Stomach smooth muscle (tissue), 2 donors: Measurements from ENCODE around the gene CTSC.

Experiments
- H3K27ac ChIP-seq: one replicate; pipeline ENCODE4 v1.7.0; 2013; ENCODE audit warnings: mild to moderate bottlenecking, low read length, inconsistent platforms
- H3K27me3 ChIP-seq, 2 donors: one replicate each; pipeline ENCODE4 v1.7.0; 2013; ENCODE audit warnings: low read length in 2 of 2; ENCODE audit not compliant: insufficient read depth in 2 of 2, control insufficient read depth in 1 of 2
- H3K36me3 ChIP-seq, 2 donors: one replicate each; pipeline ENCODE4 v1.7.0; 2013; ENCODE audit warnings: low read length in 2 of 2; ENCODE audit not compliant: control insufficient read depth in 2 of 2, insufficient read depth in 2 of 2
- H3K4me1 ChIP-seq: one replicate; pipeline ENCODE4 v1.7.0; 2013; ENCODE audit warnings: low read length; ENCODE audit not compliant: control insufficient read depth, insufficient read depth
- H3K4me3 ChIP-seq, 2 donors: one replicate each; pipeline ENCODE4 v1.7.0; 2013; ENCODE audit warnings: low read length in 2 of 2
- H3K9ac ChIP-seq, 2 donors: one replicate each; pipeline ENCODE4 v1.7.0; 2013; ENCODE audit warnings: low read length in 2 of 2, mild to moderate bottlenecking in 1 of 2
- H3K9me3 ChIP-seq, 2 donors: one replicate each; pipeline ENCODE4 v1.7.0; 2013; ENCODE audit warnings: low read length in 2 of 2; ENCODE audit not compliant: control insufficient read depth in 2 of 2
- donor health status: healthy.
- donor health status: Pancreatic carcinoma.

The CTSC gene

DNA sequence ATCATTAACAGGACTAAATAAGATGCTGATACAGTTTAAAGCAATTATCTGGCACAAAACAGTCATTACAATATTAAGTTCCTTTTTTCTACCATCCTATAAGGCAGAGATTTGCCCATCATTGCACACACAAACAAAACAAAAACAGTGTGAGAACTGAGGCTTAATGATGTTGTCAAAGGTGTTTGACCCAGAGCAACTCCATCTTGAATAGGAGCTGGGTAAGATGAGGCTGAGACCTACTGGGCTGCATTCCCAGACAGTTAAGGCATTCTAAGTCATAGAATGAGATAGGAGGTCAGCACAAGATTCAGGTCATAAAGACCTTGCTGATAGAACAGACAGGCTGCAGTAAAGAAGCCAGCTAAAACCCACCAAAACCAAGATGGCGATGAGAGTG is 33.2 kb downstream of the CTSC start:
- H3K27me3 ChIP-seq, result no peaks in the 10 kb centered on the region
- no peak overlapping the region for H3K4me3 ChIP-seq
- no peaks in the 10 kb centered on the region for H3K9me3 ChIP-seq
- no peaks in the 10 kb centered on the region for H3K36me3 ChIP-seq
- no peak overlapping the region for H3K9ac ChIP-seq
- no peaks in the 10 kb centered on the region for H3K4me1 ChIP-seq
- no peak overlapping the region for H3K27ac ChIP-seq

DNA sequence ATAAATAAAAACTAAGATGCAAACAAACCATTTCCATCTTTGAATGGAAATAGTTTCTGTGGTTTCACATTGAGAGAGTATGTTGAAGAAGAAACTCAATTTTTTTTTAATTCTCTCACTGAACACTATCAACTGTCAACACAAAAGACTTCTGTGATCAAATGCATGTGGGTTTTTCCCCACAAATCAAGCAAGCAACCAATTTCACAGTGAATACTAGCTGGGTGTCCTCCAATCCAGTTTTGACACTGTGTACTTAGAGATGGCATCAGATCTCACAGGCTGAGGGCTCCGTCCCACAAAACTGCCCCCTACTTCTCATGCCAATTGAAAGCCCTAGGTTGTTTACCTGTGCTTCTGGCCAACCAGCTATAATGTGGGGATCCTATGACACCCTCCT is 34.5 kb downstream of the CTSC start:
- Histone ChIP-seq H3K4me1 (no peaks in the 10 kb centered on the region), H3K27ac (no peak overlapping the region), H3K36me3 (no peaks in the 10 kb centered on the region), H3K27me3 (no peaks in the 10 kb centered on the region), H3K9me3 (no peaks in the 10 kb centered on the region), H3K9ac (no peak overlapping the region), H3K4me3 (no peak overlapping the region)

DNA sequence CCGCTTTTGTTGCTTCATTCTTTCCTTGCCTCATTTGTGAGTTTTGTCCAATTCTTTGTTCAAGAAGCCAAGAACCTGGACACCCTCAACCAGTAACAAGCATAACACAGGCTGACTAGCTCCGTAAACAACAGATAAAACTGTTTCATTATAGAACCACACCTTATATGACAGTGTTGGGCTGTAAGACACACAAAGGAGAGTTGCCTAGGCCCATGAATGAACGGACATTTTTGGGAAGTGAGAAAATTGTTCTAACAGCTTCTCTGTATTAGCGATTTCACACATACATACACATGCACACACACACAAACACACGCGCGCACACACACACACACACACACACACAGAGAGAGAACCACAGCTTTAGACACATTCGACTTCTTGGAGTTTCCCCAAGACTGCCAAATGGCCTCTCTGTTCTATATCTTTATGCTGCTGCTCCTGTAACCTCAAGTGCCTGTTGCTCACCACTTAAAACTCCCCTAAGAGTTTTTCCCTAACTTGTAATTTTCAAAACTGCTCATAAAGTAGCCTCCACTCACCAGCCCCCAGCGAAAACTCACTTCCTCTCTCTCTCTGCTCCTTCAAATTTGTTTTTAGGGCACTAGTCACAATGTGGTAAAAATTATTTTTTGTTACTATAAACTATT is 35.9 kb downstream of the CTSC start:
- Histone ChIP-seq H3K9me3 (no peaks in the 10 kb centered on the region), H3K4me1 (no peaks in the 10 kb centered on the region), H3K27me3 (no peaks in the 10 kb centered on the region), H3K27ac (peak overlapping the region; percentile 61), H3K4me3 (peak overlapping the region in 1 of 2 donors; percentile 17), H3K36me3 (no peaks in the 10 kb centered on the region), H3K9ac (no peak overlapping the region)

DNA sequence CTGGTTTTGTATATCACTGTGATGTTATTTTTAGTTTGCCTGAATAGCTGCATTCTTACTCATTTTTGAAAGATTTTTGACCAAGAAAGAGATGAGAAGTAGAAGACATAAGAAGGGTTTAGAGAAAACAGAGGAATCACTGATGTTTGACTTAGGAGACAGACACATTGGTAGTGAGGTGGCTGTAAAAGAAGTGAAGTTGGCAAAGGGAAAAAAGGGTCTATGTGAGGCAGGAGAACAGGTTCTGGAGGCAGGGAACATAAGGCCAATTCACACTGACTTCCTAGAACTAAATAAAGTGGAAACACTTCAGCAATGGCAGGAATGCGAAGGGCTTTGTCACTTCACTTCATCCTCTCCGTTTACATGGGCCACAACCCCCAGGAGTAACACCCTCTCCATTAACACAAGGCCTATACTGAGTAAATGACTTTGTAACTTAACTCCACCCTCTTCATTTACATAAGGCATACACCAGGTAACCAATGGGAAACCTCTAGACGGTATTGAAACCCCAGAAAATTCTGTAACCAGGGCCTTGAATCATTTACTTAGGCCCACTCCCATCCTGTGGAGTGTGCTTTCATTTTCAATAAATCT is 36.5 kb downstream of the CTSC start:
- Histone ChIP-seq H3K4me1 (no peaks in the 10 kb centered on the region), H3K27me3 (no peaks in the 10 kb centered on the region), H3K36me3 (no peaks in the 10 kb centered on the region), H3K27ac (peak overlapping the region; percentile 61), H3K4me3 (peak overlapping the region in 1 of 2 donors; percentile 17), H3K9ac (no peak overlapping the region), H3K9me3 (no peaks in the 10 kb centered on the region)

DNA sequence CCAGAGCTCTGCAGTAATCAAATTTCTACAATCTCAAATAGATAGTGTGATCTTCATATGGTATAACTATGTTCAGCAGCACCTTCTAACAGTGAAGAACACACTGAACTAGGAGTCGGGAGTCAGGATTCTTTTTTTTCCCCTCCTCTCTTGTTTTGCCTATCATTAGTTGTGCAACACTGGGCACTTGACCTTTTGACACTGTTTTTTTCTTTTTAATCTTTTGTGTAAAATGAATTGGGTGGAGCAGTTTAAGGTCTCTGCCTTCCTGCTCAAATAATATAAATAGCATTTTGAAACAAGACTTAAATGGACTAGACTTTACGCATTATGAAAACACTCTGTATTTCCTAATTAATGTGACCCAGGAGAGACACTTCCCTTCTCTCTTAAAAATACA is 39.7 kb downstream of the CTSC start:
- Histone ChIP-seq H3K27ac (no peak overlapping the region), H3K4me1 (no peaks in the 10 kb centered on the region), H3K36me3 (no peaks in the 10 kb centered on the region), H3K4me3 (no peak overlapping the region), H3K27me3 (no peaks in the 10 kb centered on the region), H3K9me3 (no peaks in the 10 kb centered on the region), H3K9ac (no peak overlapping the region)

DNA sequence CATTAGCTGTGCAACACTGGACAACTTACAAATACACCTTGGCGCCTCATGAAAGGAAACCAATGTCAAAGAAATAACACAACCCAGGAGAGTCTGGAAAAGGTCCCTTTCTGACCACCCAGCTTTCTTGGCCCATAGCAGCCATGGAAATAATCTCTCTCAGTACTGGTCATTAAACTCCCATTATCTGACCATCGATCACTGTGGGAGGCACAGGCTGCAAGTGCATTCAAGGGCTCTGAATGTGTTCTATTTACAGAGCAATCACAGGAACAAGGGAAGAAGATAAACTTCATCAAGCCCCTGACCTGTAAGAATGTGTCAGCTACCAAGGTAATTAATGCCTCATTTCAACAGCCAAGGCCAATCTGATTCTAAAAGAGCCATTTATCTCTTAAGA is 40.1 kb downstream of the CTSC start:
- Histone ChIP-seq H3K36me3 (no peaks in the 10 kb centered on the region), H3K27ac (no peak overlapping the region), H3K4me1 (peaks cover 3% of the 10 kb centered on the region), H3K27me3 (no peaks in the 10 kb centered on the region), H3K4me3 (no peak overlapping the region), H3K9me3 (no peaks in the 10 kb centered on the region), H3K9ac (no peak overlapping the region)

DNA sequence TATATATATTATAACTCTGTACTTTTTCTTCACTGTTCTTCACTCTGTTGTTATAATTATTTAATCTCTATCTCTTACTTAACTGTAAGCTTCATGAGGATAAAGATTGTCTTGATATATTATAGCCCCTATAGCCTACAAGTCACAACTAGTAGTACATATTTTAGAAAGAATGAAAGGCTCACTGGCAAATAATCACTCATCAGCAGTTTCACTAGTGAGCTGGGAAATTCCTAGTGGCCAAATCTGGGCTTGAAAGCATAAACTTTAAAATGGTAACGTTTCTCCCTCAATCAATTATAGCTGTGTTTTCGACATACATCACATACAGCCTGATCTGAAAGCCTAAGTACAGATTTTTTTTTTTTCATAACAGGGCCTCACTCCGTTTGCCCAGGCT is 42.5 kb downstream of the CTSC start:
- H3K36me3 ChIP-seq, result no peaks in the 10 kb centered on the region
- H3K4me3 ChIP-seq, result no peak overlapping the region

DNA sequence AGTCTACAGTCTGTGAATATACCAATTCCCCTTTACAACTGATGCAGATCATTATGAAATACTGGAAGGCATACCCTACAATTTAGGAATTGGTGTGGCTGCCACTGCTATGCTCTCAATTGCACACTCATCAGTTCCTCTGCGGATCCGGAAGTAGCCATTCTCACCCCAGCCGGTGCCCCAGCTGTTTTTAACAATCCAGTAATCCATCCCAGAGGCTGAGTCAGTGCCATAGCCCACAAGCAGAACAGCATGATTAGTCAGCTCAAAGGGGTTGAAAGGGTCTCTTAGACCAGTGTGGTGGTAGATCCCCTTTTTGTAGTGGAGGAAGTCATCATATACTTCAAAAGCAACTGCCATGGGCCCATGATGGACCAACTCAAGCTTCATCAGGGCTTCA is 43.6 kb downstream of the CTSC start:
- peaks cover 6% of the 10 kb centered on the region for H3K4me1 ChIP-seq
- no peak overlapping the region for H3K27ac ChIP-seq
- H3K36me3 ChIP-seq, result no peaks in the 10 kb centered on the region
- no peak overlapping the region for H3K4me3 ChIP-seq
- no peaks in the 10 kb centered on the region for H3K27me3 ChIP-seq
- H3K9ac ChIP-seq, result no peak overlapping the region
- no peaks in the 10 kb centered on the region for H3K9me3 ChIP-seq

More for the DNA sequence above, 42.5 kb downstream of the CTSC start:
- peaks cover 6% of the 10 kb centered on the region for H3K4me1 ChIP-seq
- H3K9me3 ChIP-seq, result no peaks in the 10 kb centered on the region
- H3K9ac ChIP-seq, result no peak overlapping the region
- no peak overlapping the region for H3K27ac ChIP-seq
- H3K27me3 ChIP-seq, result no peaks in the 10 kb centered on the region

DNA sequence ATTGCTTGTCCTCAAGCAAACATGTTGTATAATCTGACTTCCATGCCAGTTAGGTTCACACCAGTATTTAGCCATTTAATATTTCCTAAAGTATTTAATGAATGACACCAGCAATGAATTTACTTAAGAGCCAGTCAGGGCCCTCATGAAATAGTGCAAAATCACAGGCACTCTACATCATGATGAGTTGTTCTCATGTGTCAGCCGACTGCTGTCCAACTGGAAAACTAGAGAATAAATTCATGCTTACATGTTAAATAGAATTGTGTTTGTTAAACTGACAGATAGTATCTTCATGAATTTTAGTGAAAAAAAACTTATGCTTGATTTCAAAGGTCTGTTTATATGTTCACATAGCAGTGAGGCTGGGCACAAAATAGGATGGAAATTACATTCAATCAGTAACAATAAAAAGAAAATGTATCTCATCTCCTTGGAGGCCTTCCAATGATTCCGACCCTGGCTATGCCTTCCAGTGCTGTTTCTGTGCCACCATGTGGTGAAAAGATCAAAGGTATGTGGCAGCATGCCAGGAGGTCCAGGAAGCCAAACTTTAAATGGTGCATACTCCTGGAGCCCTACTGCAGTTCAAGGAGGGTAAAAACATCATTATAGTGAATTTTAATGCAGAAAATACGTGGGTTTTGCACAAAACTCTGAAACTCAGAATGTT is 45.2 kb downstream of the CTSC start:
- H3K27ac ChIP-seq, result no peak overlapping the region
- no peaks in the 10 kb centered on the region for H3K27me3 ChIP-seq
- H3K4me3 ChIP-seq, result no peak overlapping the region
- H3K4me1 ChIP-seq, result peaks cover 6% of the 10 kb centered on the region
- H3K9me3 ChIP-seq, result no peaks in the 10 kb centered on the region
- H3K9ac ChIP-seq, result no peak overlapping the region
- no peaks in the 10 kb centered on the region for H3K36me3 ChIP-seq

DNA sequence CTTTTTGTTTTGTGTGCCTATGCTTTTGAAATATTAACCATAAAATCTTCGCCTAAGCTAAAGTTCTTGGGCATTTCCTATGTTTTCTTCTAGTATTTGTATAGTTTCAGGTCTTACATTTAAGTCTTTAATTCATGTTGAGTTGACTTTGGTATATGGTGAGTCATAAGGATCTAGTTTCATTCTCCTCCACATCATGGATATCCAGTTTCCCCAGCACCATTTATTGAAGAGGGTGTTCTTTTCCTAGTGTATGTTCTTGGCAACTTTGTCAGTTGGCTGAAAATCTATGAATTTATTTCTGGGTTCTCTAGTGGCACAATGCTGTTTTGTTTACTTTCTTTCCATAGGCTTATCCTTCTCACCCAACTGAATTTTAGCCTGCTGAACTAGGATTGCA is 49.0 kb downstream of the CTSC start:
- Histone ChIP-seq H3K27me3 (no peaks in the 10 kb centered on the region), H3K4me1 (peaks cover 6% of the 10 kb centered on the region), H3K27ac (no peak overlapping the region), H3K36me3 (no peaks in the 10 kb centered on the region), H3K4me3 (no peak overlapping the region), H3K9me3 (no peaks in the 10 kb centered on the region), H3K9ac (no peak overlapping the region)
